Breast epithelium (tissue), 3 donors: ENCODE measurements around the gene KIF26B.

ENCODE experiments used
- POLR2A ChIP-seq: fragments of 450-650 bp; IDR thresholded peaks from one replicate; pipeline ENCODE4 v1.6.1; 2016; ENCODE audit warnings: antibody characterized with exemption, mild to moderate bottlenecking, moderate library complexity
- POLR2AphosphoS5 ChIP-seq, 3 donors: sonication (generic); formaldehyde crosslinking; IDR thresholded peaks; one replicate each; pipeline ENCODE4 v1.6.1; 2017; ENCODE audit warnings: antibody characterized with exemption in 3 of 3
- TF ChIP-seq, protein P1 (sequence below), 3 donors: fragments of 450-650 bp; IDR thresholded peaks; one replicate each; pipeline ENCODE4 v1.5.1; 2016 to 2017; ENCODE audit warnings: antibody characterized with exemption in 3 of 3, mild to moderate bottlenecking in 3 of 3, moderate library complexity in 3 of 3

DNA sequence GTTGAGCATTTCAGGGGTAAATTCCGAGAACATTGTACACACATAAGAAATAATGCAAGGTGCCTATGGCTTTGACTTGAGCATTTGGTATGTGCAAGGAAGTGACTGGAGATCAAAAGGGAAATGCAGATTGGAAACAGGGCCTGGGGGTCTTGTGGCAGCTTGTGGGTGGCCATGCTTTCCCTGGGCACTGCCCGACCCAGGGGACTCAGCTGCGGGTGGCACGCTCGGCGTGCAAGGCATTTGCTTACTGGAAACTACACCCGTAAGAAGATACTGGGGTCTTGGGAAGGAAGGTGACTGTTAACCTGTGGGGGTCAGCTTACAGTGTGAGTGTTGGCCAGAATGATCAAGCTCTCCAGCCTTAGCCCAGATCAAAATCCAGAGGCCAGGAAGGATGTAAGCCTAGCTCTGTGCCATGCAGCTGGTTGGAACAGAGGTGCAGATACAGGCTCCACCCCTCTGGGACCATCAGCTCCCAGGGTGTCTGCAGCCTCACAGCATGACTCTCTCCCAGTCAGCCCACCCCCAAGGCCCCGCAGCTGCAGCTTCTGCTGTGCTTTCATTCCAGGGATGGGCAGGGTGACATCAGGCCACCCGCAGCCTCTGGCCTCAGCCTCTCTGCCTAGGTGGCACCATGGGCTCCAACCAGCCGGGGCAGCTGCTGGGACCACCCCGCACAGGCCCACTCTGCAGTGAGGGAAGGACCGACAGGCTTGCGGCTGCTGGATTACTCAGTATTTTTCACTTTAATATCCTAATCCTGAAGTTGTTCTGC is 55.1 kb downstream of the KIF26B start:
- TF ChIP-seq, protein P1, sequence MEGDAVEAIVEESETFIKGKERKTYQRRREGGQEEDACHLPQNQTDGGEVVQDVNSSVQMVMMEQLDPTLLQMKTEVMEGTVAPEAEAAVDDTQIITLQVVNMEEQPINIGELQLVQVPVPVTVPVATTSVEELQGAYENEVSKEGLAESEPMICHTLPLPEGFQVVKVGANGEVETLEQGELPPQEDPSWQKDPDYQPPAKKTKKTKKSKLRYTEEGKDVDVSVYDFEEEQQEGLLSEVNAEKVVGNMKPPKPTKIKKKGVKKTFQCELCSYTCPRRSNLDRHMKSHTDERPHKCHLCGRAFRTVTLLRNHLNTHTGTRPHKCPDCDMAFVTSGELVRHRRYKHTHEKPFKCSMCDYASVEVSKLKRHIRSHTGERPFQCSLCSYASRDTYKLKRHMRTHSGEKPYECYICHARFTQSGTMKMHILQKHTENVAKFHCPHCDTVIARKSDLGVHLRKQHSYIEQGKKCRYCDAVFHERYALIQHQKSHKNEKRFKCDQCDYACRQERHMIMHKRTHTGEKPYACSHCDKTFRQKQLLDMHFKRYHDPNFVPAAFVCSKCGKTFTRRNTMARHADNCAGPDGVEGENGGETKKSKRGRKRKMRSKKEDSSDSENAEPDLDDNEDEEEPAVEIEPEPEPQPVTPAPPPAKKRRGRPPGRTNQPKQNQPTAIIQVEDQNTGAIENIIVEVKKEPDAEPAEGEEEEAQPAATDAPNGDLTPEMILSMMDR (IDR thresholded peaks at IDR 0.05), result no peak
- TF ChIP-seq POLR2AphosphoS5 (IDR thresholded peaks at IDR 0.05) (no peak), POLR2A (no peak)
